GM06990 (cell line): ENCODE results near the gene TBC1D24.

ENCODE experiments used
- DNase-seq: peaks from one replicate; pipeline ENCODE4 v3.0.0-alpha.2; 2011; ENCODE audit not compliant: insufficient read length; ENCODE audit errors: extremely low read depth
- H3K27me3 ChIP-seq: replicated peaks from 2 replicates; pipeline ENCODE4 v1.6.0; 2011; ENCODE audit warnings: low read length; ENCODE audit not compliant: control insufficient read depth, insufficient read depth
- H3K36me3 ChIP-seq: 2 replicates; pipeline ENCODE4 v1.5.1; 2011; ENCODE audit warnings: low read length; ENCODE audit not compliant: control insufficient read depth, insufficient read depth
- H3K4me3 ChIP-seq: replicated peaks from 2 replicates; pipeline ENCODE4 v1.5.1; 2011; ENCODE audit warnings: low read depth, mild to moderate bottlenecking, control low read depth, low read length
- TF ChIP-seq, protein P1 (sequence below): IDR thresholded peaks from 2 replicates; pipeline ENCODE4 v1.5.1; 2011; ENCODE audit warnings: low read length, control low read depth, mild to moderate bottlenecking, inconsistent platforms; ENCODE audit not compliant: insufficient read depth, poor library complexity, severe bottlenecking

TBC1D24 gene

DNA sequence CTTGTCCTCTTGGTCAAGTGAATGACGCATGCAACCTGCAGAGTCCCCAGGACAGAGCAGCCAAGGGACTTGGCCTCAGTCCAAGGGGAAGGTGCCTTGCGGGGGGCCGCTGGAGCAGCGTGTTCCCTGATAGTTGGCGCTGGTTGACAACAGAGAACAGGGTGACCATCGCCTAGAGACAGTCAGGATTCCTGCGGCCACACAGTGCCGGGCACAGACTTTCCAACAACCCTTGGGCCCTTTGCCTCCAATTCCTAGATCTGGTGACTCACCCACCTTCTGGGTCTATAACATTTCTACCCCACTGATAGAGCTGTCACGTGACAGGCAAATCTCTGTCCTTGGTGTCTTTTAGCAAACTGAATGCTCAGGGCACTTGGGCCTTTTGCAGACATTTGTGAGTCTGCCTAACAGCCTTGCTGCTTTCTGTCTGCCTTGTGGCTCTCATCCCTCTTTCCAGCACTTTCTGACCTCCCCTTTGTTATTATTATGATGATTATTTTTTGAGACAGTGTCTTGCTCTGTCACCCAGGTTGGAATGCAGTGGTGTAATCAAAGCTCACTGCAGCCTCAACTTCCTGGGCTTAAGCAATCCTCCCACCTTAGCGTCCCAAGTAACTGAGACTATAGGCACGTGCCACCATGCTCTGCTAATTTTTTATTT lies 26.9 kb upstream of the TBC1D24 start:
- H3K36me3 ChIP-seq = peaks cover 56% of the 10 kb centered on the region
- DNase-seq = no peak

DNA sequence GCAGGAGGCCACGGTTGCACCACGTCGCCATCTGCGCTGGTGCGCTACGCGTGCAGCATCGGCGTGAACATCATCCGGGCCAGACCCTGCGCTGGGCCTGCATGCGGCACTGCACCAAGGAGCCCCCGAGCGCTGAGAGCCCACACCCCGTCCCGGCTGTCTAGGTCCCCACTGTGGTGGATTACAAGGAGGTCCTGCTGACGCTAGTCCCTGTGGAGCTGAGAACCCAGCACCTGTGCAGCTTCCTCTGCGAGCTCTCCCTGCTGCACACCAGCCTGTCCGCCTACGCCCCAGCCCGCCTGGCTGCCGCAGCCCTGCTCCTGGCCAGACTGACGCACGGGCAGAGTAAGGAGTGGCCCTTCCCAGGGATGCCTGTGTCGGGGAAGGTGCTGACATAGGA lies 25.8 kb upstream of the TBC1D24 start:
- TF ChIP-seq, protein P1, sequence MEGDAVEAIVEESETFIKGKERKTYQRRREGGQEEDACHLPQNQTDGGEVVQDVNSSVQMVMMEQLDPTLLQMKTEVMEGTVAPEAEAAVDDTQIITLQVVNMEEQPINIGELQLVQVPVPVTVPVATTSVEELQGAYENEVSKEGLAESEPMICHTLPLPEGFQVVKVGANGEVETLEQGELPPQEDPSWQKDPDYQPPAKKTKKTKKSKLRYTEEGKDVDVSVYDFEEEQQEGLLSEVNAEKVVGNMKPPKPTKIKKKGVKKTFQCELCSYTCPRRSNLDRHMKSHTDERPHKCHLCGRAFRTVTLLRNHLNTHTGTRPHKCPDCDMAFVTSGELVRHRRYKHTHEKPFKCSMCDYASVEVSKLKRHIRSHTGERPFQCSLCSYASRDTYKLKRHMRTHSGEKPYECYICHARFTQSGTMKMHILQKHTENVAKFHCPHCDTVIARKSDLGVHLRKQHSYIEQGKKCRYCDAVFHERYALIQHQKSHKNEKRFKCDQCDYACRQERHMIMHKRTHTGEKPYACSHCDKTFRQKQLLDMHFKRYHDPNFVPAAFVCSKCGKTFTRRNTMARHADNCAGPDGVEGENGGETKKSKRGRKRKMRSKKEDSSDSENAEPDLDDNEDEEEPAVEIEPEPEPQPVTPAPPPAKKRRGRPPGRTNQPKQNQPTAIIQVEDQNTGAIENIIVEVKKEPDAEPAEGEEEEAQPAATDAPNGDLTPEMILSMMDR = no peak
- H3K4me3 ChIP-seq = no peak overlapping the region
- H3K36me3 ChIP-seq = peaks cover 56% of the 10 kb centered on the region
- DNase-seq = no peak
- no peaks in the 10 kb centered on the region for H3K27me3 ChIP-seq

More for the DNA sequence above, 26.9 kb upstream of the TBC1D24 start:
- TF ChIP-seq, protein P1 = no peak
- no peaks in the 10 kb centered on the region for H3K27me3 ChIP-seq
- no peak overlapping the region for H3K4me3 ChIP-seq

DNA sequence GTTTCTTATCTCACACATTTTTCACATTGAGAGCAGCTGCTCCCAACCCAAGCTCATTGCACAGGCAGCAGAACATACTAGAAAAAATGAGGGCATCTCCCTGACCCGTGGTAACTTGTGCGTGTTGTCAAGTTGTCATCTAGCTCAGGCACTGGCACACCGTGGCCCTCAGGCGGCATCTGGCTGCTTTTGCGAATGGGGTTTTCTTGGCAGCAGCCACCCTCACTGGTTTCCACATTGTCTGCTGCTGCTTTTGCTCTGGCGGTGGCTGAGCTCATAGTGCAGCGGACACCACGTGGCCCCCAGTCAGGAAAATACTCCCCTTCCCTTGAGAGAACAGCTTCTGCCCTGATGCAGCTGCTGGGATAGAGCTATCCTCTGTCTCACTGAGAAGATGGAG lies 24.4 kb upstream of the TBC1D24 start:
- DNase-seq = no peak
- H3K36me3 ChIP-seq = peaks cover 55% of the 10 kb centered on the region
- no peaks in the 10 kb centered on the region for H3K27me3 ChIP-seq
- TF ChIP-seq, protein P1 = no peak
- H3K4me3 ChIP-seq = no peak overlapping the region

DNA sequence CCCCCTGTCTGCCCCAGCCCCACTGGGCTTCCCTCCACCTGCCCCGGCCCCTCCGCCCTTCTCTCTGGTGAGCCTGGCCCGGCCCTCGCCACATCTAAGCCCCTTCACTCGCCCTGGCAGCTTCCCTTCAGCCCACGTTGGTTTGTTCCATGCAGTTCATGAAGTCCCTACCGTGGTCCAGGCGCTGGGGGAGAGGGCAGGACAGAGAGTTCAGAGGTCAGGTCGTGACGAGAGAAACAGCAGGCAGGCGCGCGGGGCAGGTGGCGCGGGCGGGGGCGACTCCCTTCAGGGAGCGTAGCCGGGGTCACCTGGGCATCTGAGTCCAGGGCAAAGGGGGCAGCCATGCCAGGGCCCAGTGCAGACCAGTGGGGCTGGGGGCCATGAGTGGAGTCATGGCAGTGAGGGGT lies 23.9 kb upstream of the TBC1D24 start:
- TF ChIP-seq, protein P1 = no peak
- H3K4me3 ChIP-seq = no peak overlapping the region
- H3K36me3 ChIP-seq = peaks cover 55% of the 10 kb centered on the region
- no peak for DNase-seq
- no peaks in the 10 kb centered on the region for H3K27me3 ChIP-seq

DNA sequence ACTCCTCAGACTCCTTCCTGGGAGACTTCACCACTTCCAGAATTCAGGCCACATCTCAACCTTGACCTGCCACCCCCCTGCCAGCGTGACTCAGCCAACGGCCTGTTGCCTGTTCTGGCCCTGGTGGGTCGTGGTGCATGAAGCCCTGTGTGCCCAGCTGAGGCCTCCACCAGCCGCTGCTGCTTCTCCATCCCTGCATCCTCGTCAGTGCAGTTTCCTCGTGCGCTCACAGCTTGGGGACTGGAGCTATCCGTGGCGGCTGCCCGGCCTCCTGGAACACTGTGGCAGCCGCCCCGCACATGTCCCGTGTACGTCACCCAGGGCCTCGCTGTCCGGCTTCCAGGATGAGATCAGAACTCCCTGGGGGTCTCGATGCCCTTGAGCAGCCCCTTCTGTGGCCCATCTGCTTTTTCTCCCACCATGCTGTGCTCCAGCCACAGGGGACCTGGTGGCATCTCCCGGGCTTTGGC lies 23.0 kb upstream of the TBC1D24 start:
- H3K4me3 ChIP-seq = no peak overlapping the region
- TF ChIP-seq, protein P1 = no peak
- no peak for DNase-seq
- peaks cover 58% of the 10 kb centered on the region for H3K36me3 ChIP-seq
- no peaks in the 10 kb centered on the region for H3K27me3 ChIP-seq
